PC-3 (cell line): ENCODE results near the gene EIF1. TPM values are rescaled to one million over a fixed set of nuclear protein-coding genes. Genes with fewer than 3 reads are reported as not detected.

Source experiments
- ATAC-seq: fragments of 200-7000 bp; cut with Tn5 transposase; 2 replicates; pipeline ENCODE4 v1.9.1; 2020; ENCODE audit warnings: mild to moderate bottlenecking, moderate library complexity
- BruUV-seq: library from RNA; stranded (reverse); fragments of 400-500 nt; replicated peaks from 2 replicates; lab custom pipeline; 2021; lab: Mats Ljungman, UMichigan
- CTCF ChIA-PET: fragments of 300-600 bp; sonication (Branson Sonifier 250); formaldehyde crosslinking; loops from one replicate; lab custom pipeline; 2022; ENCODE audit warnings: antibody characterized with exemption; lab: Charles Lee
- POLR2A ChIA-PET: fragments of 300-600 bp; sonication (Branson Sonifier 250); formaldehyde crosslinking; loops from one replicate; lab custom pipeline; 2022; ENCODE audit warnings: antibody characterized with exemption; ENCODE audit not compliant: unreplicated experiment; lab: Charles Lee
- DNase-seq: peaks from one replicate; pipeline ENCODE4 v3.0.0-alpha.2; 2015
- H2AFZ ChIP-seq: fragments of 300-600 bp; sonication (generic); 2 replicates; pipeline ENCODE4 v1.6.0; 2016; ENCODE audit warnings: antibody characterized with exemption, low read length
- H3F3A ChIP-seq: fragments of 300-600 bp; sonication (generic); one replicate; pipeline ENCODE4 v1.6.0; 2017; ENCODE audit warnings: antibody characterized with exemption, low read length, control low read depth, mild to moderate bottlenecking; ENCODE audit not compliant: unreplicated experiment
- H3K27ac ChIP-seq: fragments of 300-600 bp; sonication (generic); 2 replicates; pipeline ENCODE4 v1.5.1; 2016; ENCODE audit warnings: mild to moderate bottlenecking, low read length
- H3K27me3 ChIP-seq: fragments of 300-600 bp; sonication (generic); 2 replicates; pipeline ENCODE4 v1.6.1; 2016; ENCODE audit warnings: low read length, mixed read lengths
- H3K36me3 ChIP-seq: fragments of 300-600 bp; sonication (generic); 2 replicates; pipeline ENCODE4 v1.6.1; 2016; ENCODE audit warnings: low read depth, mixed run types, low read length, mixed read lengths
- H3K4me1 ChIP-seq: fragments of 300-600 bp; sonication (generic); 2 replicates; pipeline ENCODE4 v1.5.1; 2016; ENCODE audit warnings: low read length; ENCODE audit not compliant: insufficient read depth
- H3K4me2 ChIP-seq: fragments of 300-600 bp; sonication (generic); 2 replicates; pipeline ENCODE4 v1.6.0; 2016; ENCODE audit warnings: low read length
- H3K4me3 ChIP-seq: fragments of 300-600 bp; sonication (generic); 2 replicates; pipeline ENCODE4 v1.5.1; 2016; ENCODE audit warnings: mild to moderate bottlenecking, low read length, mixed read lengths
- H3K79me2 ChIP-seq: fragments of 300-600 bp; sonication (generic); 2 replicates; pipeline ENCODE4 v1.6.1; 2017; ENCODE audit warnings: low read length, mixed read lengths
- H3K9ac ChIP-seq: fragments of 300-600 bp; sonication (generic); 2 replicates; pipeline ENCODE4 v1.6.0; 2016; ENCODE audit warnings: mild to moderate bottlenecking, low read length
- H3K9me2 ChIP-seq: fragments of 300-600 bp; sonication (generic); replicated peaks from 2 replicates; pipeline ENCODE4 v1.6.1; 2016; ENCODE audit warnings: mixed run types, low read length, mixed read lengths
- H3K9me3 ChIP-seq: fragments of 300-600 bp; sonication (generic); 2 replicates; pipeline ENCODE4 v1.6.1; 2016; ENCODE audit warnings: low read length, mixed read lengths
- H4K20me1 ChIP-seq: fragments of 300-600 bp; sonication (generic); 2 replicates; pipeline ENCODE4 v1.6.1; 2016; ENCODE audit warnings: low read length, mixed read lengths
- CTCF ChIP-seq: fragments of 300-600 bp; sonication (generic); conservative IDR thresholded peaks from 2 replicates; pipeline ENCODE4 v1.5.1; 2017; ENCODE audit warnings: antibody characterized with exemption, low read depth, mild to moderate bottlenecking, low read length
- EZH2 ChIP-seq: fragments of 300-600 bp; sonication (generic); IDR thresholded peaks from one replicate; pipeline ENCODE4 v1.6.1; 2017; ENCODE audit warnings: antibody characterized with exemption, mild to moderate bottlenecking, low read length; ENCODE audit not compliant: unreplicated experiment
- EZH2phosphoT487 ChIP-seq: fragments of 300-600 bp; sonication (generic); IDR thresholded peaks from 2 replicates; pipeline ENCODE4 v1.6.1; 2018; ENCODE audit warnings: mild to moderate bottlenecking, antibody characterized with exemption, low read length, borderline replicate concordance
- intact Hi-C: fragments of 100-400 bp; cut with micrococcal nuclease; formaldehyde crosslinking; loops from 2 replicates; pipeline ENCODE4 v1.9.0; 2023
- total RNA-seq: library from RNA; depleted of rRNA; stranded (reverse); fragments of >200 nt; gene quantifications from 2 replicates; pipeline ENCODE4 v1.2.3, GENCODE V29; 2014

Gene EIF1
- total RNA-seq, 1 experiment from 2014 or later, result 88.7 TPM

DNA sequence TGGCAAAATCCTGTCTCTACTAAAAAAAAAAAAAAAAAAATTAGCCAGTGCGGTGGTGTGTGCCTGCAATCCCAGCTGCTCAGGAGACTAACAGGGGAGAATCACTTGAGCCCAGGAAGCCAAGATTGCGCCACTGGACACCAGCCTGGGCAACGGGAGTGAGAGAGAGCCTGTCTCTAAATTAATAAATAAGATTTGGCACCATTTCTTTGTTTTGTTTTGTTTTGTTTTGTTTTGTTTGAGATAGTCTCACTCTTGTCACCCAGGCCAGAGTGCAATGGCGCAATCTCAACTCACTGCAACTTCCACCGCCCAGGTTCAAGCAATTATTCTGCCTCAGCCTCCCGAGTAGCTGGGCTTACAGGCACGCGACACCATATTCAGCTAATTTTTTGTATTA is 14.0 kb downstream of the EIF1 start:
- intact Hi-C loops, result no loop called here
- Histone ChIP-seq H3K27ac (no peak overlapping the region), H3K4me2 (no peak overlapping the region), H3K9ac (no peak overlapping the region), H3K9me2 (no peaks in the 10 kb centered on the region), H3K27me3 (no peaks in the 10 kb centered on the region), H3K4me3 (no peak overlapping the region), H3K4me1 (no peaks in the 10 kb centered on the region), H3K36me3 (no peaks in the 10 kb centered on the region), H3F3A (no peaks in the 10 kb centered on the region), H4K20me1 (no peaks in the 10 kb centered on the region), H2AFZ (no peak overlapping the region), H3K9me3 (no peaks in the 10 kb centered on the region), H3K79me2 (no peaks in the 10 kb centered on the region)
- ChIA-PET CTCF (no interaction called here), POLR2A (no interaction called here)
- TF ChIP-seq CTCF (no peak), EZH2phosphoT487 (no peak), EZH2 (no peak)
- DNase-seq, result no peak
- no TSS peak for BruUV-seq
- no peak for ATAC-seq

DNA sequence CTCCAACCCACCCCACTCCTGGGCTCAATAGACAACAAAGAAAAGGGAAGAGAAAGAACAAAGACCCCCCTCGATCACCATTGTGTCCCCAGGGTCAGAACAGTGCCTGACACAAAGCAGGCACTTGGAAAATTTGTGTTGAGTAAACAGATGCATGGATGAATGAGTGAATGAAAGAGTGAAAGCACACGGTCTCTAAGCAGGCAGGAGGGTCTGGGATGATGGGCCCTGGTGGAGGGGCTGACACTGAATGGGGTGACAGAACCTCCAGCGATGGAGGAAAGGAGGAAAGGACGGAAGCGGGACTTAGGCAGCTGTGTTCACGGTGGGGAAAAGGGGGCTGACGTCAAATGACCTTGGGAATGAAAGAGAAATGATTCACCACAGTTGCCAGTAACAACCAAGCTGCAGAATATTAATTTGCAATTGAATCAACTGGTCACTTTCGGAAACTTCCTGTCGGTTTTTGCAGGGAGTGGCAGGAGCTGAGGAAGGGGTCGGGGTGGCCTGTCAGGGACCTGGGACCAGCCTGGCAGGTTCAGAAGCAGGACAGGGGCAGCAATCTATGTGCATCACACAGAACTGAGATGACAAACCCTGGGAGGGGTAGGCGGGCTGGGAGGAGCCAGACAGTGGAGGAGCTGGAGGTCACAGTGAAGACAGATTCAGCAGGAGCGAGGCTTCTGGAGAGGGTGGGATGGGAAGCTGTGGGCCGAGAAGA is 16.7 kb downstream of the EIF1 start:
- no peak for DNase-seq
- POLR2A ChIA-PET, result no interaction called here
- H3K9me2 ChIP-seq, result no peaks in the 10 kb centered on the region
- no peaks in the 10 kb centered on the region for H3F3A ChIP-seq
- H3K4me1 ChIP-seq, result no peaks in the 10 kb centered on the region
- H3K79me2 ChIP-seq, result no peaks in the 10 kb centered on the region
- no peak overlapping the region for H3K4me2 ChIP-seq
- CTCF ChIA-PET, result no interaction called here
- H3K9ac ChIP-seq, result no peak overlapping the region
- no peaks in the 10 kb centered on the region for H4K20me1 ChIP-seq
- H3K27me3 ChIP-seq, result no peaks in the 10 kb centered on the region
- no peaks in the 10 kb centered on the region for H3K9me3 ChIP-seq
- ATAC-seq, result no peak
- BruUV-seq, result no TSS peak
- no peaks in the 10 kb centered on the region for H3K36me3 ChIP-seq
- no peak overlapping the region for H3K27ac ChIP-seq
- intact Hi-C loops, result no loop called here
- no peak overlapping the region for H2AFZ ChIP-seq
- TF ChIP-seq EZH2phosphoT487 (no peak), CTCF (no peak), EZH2 (no peak)
- H3K4me3 ChIP-seq, result no peak overlapping the region
